ENCODE measurements around the gene EXOC4.

GRCh38 chr7:133777701-133778100, 524.8 kb downstream of the EXOC4 start:
- TF ChIP-seq CREM (IDR thresholded peaks at IDR 0.05) (no peak), CREM (CRISPR knock-in tag; IDR thresholded peaks at IDR 0.05) (no peak), POLR2A (IDR thresholded peaks at IDR 0.05; ENCODE audit: insufficient read depth in 1 of 2, low read depth in 2 of 2, low read length in 2 of 2) (no peak), TEAD3 (CRISPR knock-in tag; optimal IDR thresholded peaks at IDR 0.05; ENCODE audit: borderline replicate concordance) (no peak), ARID3A (IDR thresholded peaks at IDR 0.05; ENCODE audit: low read depth, low read length) (no peak), ZNF383 (CRISPR knock-in tag; IDR thresholded peaks at IDR 0.05; ENCODE audit: borderline replicate concordance) (no peak), SAP130 (CRISPR knock-in tag; IDR thresholded peaks at IDR 0.05; ENCODE audit: low read depth) (no peak)

Measured in HepG2 (cell line).